Breast epithelium (tissue), 3 donors: ENCODE measurements around the gene PLXNA4.

Experiments used
- CTCF ChIP-seq, 3 donors: fragments of 450-650 bp; IDR thresholded peaks; one replicate each; pipeline ENCODE4 v1.5.1; 2016 to 2017; ENCODE audit warnings: antibody characterized with exemption in 3 of 3, mild to moderate bottlenecking in 3 of 3, moderate library complexity in 3 of 3
- POLR2A ChIP-seq: fragments of 450-650 bp; IDR thresholded peaks from one replicate; pipeline ENCODE4 v1.6.1; 2016; ENCODE audit warnings: antibody characterized with exemption, mild to moderate bottlenecking, moderate library complexity

- TF ChIP-seq CTCF (IDR thresholded peaks at IDR 0.05) (no peak), POLR2A (no peak)
Observed at GRCh38 chr7:132183781-132184380, 392.4 kb downstream of the PLXNA4 start.
